Vagina (tissue), 2 donors: Measurements from ENCODE around the gene CIAO1. TPM values are rescaled to one million over a fixed set of nuclear protein-coding genes. Genes with fewer than 3 reads are reported as not detected.
"Not testable (repeated sequence)": the region's sequence is repeated elsewhere in the genome, so short reads cannot be mapped to it uniquely, and the experiment has no call there.

Source experiments
- DNase-seq, 2 donors: peaks; one replicate each; pipeline ENCODE4 v3.0.0-alpha.2; 2017; ENCODE audit errors: extremely low spot score in 2 of 2
- H3K27ac ChIP-seq: fragments of 200-600 bp; sonication (generic); one replicate; pipeline ENCODE4 v1.5.1; 2019
- H3K27me3 ChIP-seq: fragments of 200-600 bp; sonication (generic); one replicate; pipeline ENCODE4 v1.5.1; 2019
- H3K36me3 ChIP-seq, 2 donors: fragments of 200-600 bp; sonication (generic); one replicate each; pipeline ENCODE4 v1.5.1; 2017 to 2019
- H3K4me1 ChIP-seq: fragments of 200-600 bp; sonication (generic); one replicate; pipeline ENCODE4 v1.5.1; 2019
- H3K4me3 ChIP-seq, 2 donors: fragments of 200-600 bp; sonication (generic); 1 replicate in 1 of 2; 2 replicates in 1 of 2; pipeline ENCODE4 v1.5.1; 2016 to 2019
- H3K9me3 ChIP-seq: fragments of 200-600 bp; sonication (generic); one replicate; pipeline ENCODE4 v1.5.1; 2019
- CTCF ChIP-seq, 3 experiments: fragments of 450-650 bp in 2 of 3; fragments of 200-600 bp in 1 of 3; sonication (generic) in 1 of 3; IDR thresholded peaks; one replicate each; pipeline ENCODE4 v1.5.1; 2017 to 2019; ENCODE audit warnings: antibody characterized with exemption in 3 of 3, mild to moderate bottlenecking in 2 of 3, moderate library complexity in 2 of 3
- POLR2A ChIP-seq, 2 donors: fragments of 450-650 bp; IDR thresholded peaks; one replicate each; pipeline ENCODE4 v1.6.1; 2017; ENCODE audit warnings: antibody characterized with exemption in 2 of 2, mild to moderate bottlenecking in 2 of 2, moderate library complexity in 2 of 2
- POLR2AphosphoS5 ChIP-seq, 2 donors: sonication (generic); formaldehyde crosslinking; IDR thresholded peaks; one replicate each; pipeline ENCODE4 v1.9.0; 2017; ENCODE audit warnings: antibody characterized with exemption in 2 of 2, mild to moderate bottlenecking in 2 of 2, low read depth in 1 of 2; ENCODE audit not compliant: insufficient read depth in 1 of 2
- intact Hi-C: fragments of 100-400 bp; cut with DNase I; formaldehyde crosslinking; loops from one replicate; pipeline ENCODE4 v1.15.1; 2023
- total RNA-seq: library from RNA; depleted of rRNA; stranded (reverse); fragments of >200 nt; gene quantifications from one replicate; pipeline ENCODE4 v1.2.3, GENCODE V29; 2016

CIAO1 gene
- total RNA-seq, 1 donor from 2014 or later, result 92.6 TPM

GRCh38 chr2:96274355-96275056, 8.5 kb downstream of the CIAO1 start:
- Histone ChIP-seq H3K4me1 (no peaks in the 10 kb centered on the region), H3K27ac (no peak overlapping the region), H3K4me3 (no peak overlapping the region), H3K9me3 (no peaks in the 10 kb centered on the region), H3K36me3 (peaks cover 4 to 85% of the 10 kb centered on the region in 2 donors), H3K27me3 (no peaks in the 10 kb centered on the region)
- intact Hi-C loops, result no loop called here
- DNase-seq, result no peak
- no peak for TF ChIP-seq POLR2AphosphoS5 (IDR thresholded peaks at IDR 0.05; ENCODE audit: insufficient read depth in 1 of 2, low read depth in 1 of 2)
- no peak for TF ChIP-seq CTCF (IDR thresholded peaks at IDR 0.05)
- TF ChIP-seq POLR2A (IDR thresholded peaks at IDR 0.05), result no peak

GRCh38 chr2:96276787-96277499, 10.9 kb downstream of the CIAO1 start:
- intact Hi-C loops, result no loop called here
- Histone ChIP-seq H3K9me3 (no peaks in the 10 kb centered on the region), H3K27me3 (no peaks in the 10 kb centered on the region), H3K36me3 (peaks cover 4 to 88% of the 10 kb centered on the region in 2 donors), H3K4me1 (no peaks in the 10 kb centered on the region), H3K27ac (no peak overlapping the region), H3K4me3 (no peak overlapping the region)
- TF ChIP-seq POLR2A (IDR thresholded peaks at IDR 0.05) (no peak), POLR2AphosphoS5 (IDR thresholded peaks at IDR 0.05; ENCODE audit: insufficient read depth in 1 of 2, low read depth in 1 of 2) (no peak), CTCF (IDR thresholded peaks at IDR 0.05) (no peak)
- no peak for DNase-seq

GRCh38 chr2:96287273-96287856, 21.3 kb downstream of the CIAO1 start:
- no peak for DNase-seq
- TF ChIP-seq CTCF (IDR thresholded peaks at IDR 0.05) (no peak), POLR2A (IDR thresholded peaks at IDR 0.05) (no peak), POLR2AphosphoS5 (IDR thresholded peaks at IDR 0.05; ENCODE audit: insufficient read depth in 1 of 2, low read depth in 1 of 2) (no peak)
- Histone ChIP-seq H3K4me3 (no peak overlapping the region), H3K27me3 (no peaks in the 10 kb centered on the region), H3K36me3 (peaks cover 10 to 100% of the 10 kb centered on the region in 2 donors), H3K4me1 (no peaks in the 10 kb centered on the region), H3K9me3 (no peaks in the 10 kb centered on the region), H3K27ac (no peak overlapping the region)
- intact Hi-C loops, result no loop called here

GRCh38 chr2:96291751-96292150, 25.7 kb downstream of the CIAO1 start:
- no peak for DNase-seq
- Histone ChIP-seq H3K27ac (no peak overlapping the region), H3K4me1 (no peaks in the 10 kb centered on the region), H3K4me3 (no peak overlapping the region), H3K36me3 (peaks cover 5 to 100% of the 10 kb centered on the region in 2 donors), H3K9me3 (no peaks in the 10 kb centered on the region), H3K27me3 (no peaks in the 10 kb centered on the region)
- TF ChIP-seq POLR2A (IDR thresholded peaks at IDR 0.05), result no peak
- TF ChIP-seq POLR2AphosphoS5 (IDR thresholded peaks at IDR 0.05; ENCODE audit: insufficient read depth in 1 of 2, low read depth in 1 of 2), result no peak
- TF ChIP-seq CTCF (IDR thresholded peaks at IDR 0.05), result no peak
- intact Hi-C loops, result loop anchor here (10.0 kb wide), 1 partner anchor 213 kb away; the partner anchor contains the start of gene NEURL3

GRCh38 chr2:96294271-96294670, 28.2 kb downstream of the CIAO1 start:
- not testable (repeated sequence) for H3K9me3 ChIP-seq, H3K4me1 ChIP-seq, H3K27me3 ChIP-seq, H3K27ac ChIP-seq, DNase-seq, H3K4me3 ChIP-seq
- H3K36me3 ChIP-seq, result peaks cover 11 to 100% of the 10 kb centered on the region in 2 donors
- intact Hi-C loops, result loop anchor here (10.0 kb wide), 1 partner anchor 211 kb away; the partner anchor contains the start of gene NEURL3
